Measurements from ENCODE around the gene ATXN1.
"Not testable (repeated sequence)": the region's sequence is repeated elsewhere in the genome, so short reads cannot be mapped to it uniquely, and the experiment has no call there.

The ATXN1 gene

GRCh38 chr6:16720861-16721260 lies 40.4 kb downstream of the ATXN1 start:
- no peak for DNase-seq (ENCODE audit: low spot score)

- DNase-seq (ENCODE audit: low spot score) = no peak
These were observed 41.8 kb downstream of the ATXN1 start for GRCh38 chr6:16719488-16719887.

GRCh38 chr6:16718356-16718755 lies 42.9 kb downstream of the ATXN1 start:
- no peak for DNase-seq (ENCODE audit: low spot score)

DNA sequence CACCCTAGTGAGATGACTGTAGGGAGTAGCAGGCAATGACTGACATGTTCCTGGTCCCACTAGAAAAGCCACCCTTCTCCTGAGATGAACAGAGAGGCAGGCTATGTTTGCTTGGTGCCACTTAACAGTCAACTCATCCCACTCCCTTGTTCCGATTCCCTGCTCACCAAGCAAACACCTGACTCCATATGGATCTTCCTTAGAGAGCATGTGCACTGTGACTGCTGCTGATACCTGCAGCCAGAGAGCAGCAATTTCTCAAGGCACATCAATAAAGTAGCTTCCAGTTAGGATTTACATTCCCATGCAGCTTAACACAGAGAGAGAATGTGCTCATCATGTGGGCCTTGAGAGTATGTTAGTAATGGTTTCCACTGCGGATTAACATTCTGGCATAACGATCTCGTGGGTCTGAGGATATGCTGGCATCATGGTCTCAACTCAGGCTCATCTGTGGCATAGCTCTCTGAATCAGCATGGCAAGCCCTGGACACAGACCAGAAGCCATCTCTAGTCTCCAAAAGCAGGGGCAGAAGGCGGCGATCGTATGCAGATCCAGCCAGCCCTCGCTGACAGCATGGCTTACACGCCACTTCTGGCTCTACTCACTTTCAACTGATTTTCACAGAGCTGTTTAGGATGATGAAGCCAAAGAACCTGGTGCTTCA lies 43.9 kb downstream of the ATXN1 start:
- no peak for DNase-seq (ENCODE audit: low spot score)

GRCh38 chr6:16716321-16716858 lies 44.9 kb downstream of the ATXN1 start:
- no peak for DNase-seq (ENCODE audit: low spot score)

GRCh38 chr6:16713597-16713996 lies 47.7 kb downstream of the ATXN1 start:
- no peak for DNase-seq (ENCODE audit: low spot score)

- peak; percentile 85 for DNase-seq (ENCODE audit: low spot score)
These were observed 48.3 kb downstream of the ATXN1 start for GRCh38 chr6:16712931-16713484.

DNA sequence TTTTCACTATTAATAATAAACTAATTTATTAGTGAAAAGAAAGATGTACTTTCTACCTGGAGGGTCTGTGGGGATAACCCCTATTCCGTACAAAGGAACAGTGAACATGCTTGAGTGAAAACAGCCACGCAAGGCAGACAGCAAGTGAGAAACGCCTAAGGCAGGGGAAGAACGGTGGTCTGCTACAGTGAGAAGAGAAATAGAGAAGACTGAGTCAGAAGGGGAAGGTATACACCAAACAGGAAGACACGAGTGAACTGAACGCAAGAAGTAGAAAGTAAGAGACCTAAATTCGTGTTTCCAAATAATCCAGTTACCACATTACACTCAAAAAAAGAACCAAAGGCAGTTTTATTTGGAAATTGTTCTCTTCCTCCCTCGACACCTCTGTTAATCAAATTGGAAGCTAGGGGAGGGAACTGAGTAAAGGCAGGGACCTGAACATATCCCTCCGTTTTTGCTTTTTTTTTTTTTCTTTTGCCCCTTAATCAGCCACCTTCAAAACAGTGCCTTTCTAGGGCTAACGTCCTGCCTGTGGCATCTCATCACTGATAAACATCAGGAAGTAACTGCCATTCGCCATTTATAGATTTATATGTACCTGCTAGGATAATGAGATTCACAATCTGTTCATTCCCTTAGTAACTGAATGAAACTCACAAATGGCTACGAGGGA lies 48.9 kb downstream of the ATXN1 start:
- DNase-seq (ENCODE audit: low spot score) = no peak

DNA sequence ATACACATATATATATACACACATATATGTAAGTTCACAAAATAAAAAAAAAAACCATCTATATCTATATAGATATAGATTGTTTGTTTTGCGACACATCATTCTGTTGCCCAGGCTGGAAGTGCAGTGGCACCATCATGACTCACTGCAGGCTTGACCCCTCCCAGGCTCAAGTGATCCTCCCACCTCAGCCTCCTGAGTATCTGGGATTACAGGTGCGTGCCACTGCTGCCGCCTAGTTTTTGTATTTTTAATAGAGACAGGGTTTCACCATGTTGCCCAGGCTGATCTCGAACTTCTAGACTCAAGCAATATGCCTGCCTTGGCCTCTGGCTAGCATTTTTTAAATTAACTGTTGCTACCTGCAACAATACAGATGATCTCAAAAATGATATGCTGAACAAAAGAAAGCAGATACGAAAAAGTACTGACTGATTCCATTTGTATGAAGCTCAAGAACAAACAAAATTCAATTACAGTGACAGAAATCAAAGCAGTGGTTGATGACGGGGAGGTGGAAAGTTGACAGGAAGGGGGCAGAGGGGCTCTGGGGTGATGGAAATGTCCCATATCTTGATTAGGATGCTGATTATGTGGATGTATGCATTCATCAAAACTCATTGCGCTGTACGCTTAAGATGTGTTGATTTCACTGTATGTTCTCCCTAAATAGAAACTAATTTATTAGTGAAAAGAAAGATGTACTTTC lies 49.6 kb downstream of the ATXN1 start:
- no peak for DNase-seq (ENCODE audit: low spot score)

- no peak for DNase-seq (ENCODE audit: low spot score)
These were observed 54.1 kb downstream of the ATXN1 start for GRCh38 chr6:16706911-16707783.

- DNase-seq (ENCODE audit: low spot score) = not testable (repeated sequence)
These were observed 54.8 kb downstream of the ATXN1 start for GRCh38 chr6:16706491-16706890.

DNA sequence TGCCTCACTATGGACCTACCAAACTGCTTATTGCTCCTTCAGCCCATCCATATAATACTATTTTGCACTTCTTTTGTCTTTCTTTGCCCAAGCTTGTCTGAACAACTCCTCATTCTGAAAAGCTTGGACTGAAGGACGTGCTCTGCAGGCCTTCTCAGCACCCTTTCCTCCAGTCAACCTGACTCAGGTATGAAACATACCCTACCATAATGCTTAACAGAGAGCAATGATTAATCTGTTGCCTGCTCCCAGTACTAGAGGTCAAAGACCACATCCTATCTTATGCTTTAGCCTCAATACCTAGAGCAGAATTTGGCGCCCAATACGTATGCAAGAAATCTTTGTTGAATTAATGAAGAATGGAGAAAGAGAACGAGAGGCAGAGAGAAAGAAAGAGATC lies 55.2 kb downstream of the ATXN1 start:
- no peak for DNase-seq (ENCODE audit: low spot score)

- no peak for DNase-seq (ENCODE audit: low spot score)
These were observed 55.9 kb downstream of the ATXN1 start for GRCh38 chr6:16705081-16705993.

- DNase-seq (ENCODE audit: low spot score) = no peak
These were observed 56.7 kb downstream of the ATXN1 start for GRCh38 chr6:16704401-16705045.

DNA sequence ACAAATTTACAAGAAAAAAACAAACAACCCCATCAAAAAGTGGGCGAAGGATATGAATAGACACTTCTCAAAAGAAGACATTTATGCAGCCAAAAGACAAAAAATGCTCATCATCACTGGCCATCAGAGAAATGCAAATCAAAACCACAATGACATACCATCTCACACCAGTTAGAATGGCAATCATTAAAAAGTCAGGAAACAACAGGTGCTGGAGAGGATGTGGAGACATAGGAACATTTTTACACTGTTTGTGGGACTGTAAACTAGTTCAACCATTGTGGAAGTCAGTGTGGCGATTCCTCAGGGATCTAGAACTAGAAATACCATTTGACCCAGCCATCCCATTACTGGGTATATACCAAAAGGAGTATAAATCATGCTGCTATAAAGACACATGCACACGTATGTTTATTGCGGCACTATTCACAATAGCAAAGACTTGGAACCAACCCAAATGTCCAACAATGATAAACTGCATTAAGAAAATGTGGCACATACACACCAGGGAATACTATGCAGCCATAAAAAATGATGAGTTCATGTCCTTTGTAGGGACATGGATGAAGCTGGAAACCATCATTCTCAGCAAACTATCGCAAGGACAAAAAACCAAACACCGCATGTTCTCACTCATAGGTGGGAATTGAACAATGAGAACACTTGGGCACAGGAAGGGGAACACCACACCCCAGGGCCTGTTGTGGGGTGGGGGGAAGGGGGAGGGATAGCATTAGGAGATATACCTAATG lies 58.5 kb downstream of the ATXN1 start:
- DNase-seq (ENCODE audit: low spot score) = not testable (repeated sequence)

GRCh38 chr6:16700916-16701234 lies 60.4 kb downstream of the ATXN1 start:
- DNase-seq (ENCODE audit: low spot score) = no peak

DNA sequence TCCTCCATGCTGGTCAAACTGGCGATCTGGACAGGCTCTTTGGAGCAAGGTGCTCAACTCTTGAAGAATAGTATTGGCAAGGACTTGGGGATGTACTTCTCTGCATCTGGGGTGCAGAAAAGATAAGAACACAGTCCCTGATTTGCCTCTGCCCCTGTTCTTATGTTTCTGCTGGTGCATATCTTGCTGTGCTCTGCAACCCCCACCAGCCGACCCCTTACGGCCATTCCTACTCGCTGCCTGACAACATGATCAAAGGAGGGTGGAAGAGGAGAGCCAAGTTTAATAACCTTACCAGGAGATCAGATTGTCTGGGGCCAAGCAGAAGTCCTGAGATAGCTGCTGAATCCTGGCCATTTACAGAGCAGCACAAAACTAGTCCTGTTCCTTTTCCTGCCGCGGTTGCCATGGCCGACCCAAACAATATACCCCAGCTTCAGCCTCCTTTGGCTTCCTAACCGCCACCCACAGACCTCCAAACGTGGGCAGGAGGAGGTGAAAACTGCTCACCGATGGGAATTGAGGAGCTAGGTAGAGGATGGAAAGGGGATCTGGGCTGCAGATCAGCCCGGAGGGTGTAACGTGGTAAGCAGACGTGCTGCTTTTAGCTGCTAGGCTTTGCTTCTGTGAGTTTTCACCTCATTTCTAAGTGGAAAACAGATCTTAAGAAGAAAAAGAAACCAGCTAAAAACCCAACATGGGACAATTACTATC lies 60.9 kb downstream of the ATXN1 start:
- no peak for DNase-seq (ENCODE audit: low spot score)

- DNase-seq (ENCODE audit: low spot score) = no peak
These were observed 62.0 kb downstream of the ATXN1 start for GRCh38 chr6:16698997-16699868.
